ENCODE measurements around the gene RUBCNL.

- TF ChIP-seq EP300 (IDR thresholded peaks at IDR 0.05), result no peak
- no peak for TF ChIP-seq CTCF (IDR thresholded peaks at IDR 0.05)
- no peak for TF ChIP-seq POLR2AphosphoS5 (IDR thresholded peaks at IDR 0.05)
- no peak for TF ChIP-seq POLR2A (IDR thresholded peaks at IDR 0.05)
These were observed 1.8 kb upstream of the RUBCNL start for GRCh38 chr13:46388846-46389245.
